ENCODE measurements around the gene CASR.

The CASR gene

DNA sequence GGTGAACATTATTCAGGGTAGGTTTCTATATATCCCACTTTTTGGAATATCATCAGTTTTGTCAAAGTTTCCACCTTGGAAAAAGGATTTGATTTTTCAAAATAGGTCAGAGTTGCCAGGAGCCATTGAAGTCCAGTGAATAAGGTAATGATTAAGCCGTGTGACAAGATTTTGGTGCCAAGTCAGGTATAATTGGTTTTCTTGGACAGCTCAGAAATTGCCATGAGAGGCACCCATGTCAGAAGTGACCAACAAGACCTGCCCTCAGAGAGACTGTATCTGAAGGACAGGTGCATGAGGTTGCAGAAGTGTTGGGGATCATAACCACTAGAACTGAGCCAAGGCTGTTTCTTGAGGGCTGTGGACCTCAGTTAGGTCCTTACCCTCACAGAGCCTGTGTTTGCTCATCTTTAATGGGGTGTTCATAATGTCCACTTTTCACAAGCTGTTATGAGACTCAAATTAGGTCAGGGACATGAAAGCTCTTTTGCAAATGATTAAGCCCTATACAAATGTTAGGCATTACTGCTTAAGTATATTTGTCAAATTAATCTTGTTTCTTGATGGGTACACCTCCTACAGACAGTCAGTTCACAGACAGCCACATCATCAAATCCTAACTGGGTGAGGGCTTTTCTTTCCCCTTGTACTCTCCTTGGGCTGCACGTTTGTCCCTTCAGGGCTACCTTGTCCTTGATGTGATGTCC is 32.3 kb downstream of the CASR start:
- TF ChIP-seq NFIC (IDR thresholded peaks at IDR 0.05) (no peak), EP300 (IDR thresholded peaks at IDR 0.05; ENCODE audit: borderline replicate concordance) (no peak), YY1 (IDR thresholded peaks at IDR 0.05; ENCODE audit: low read depth) (no peak), MAX (IDR thresholded peaks at IDR 0.05) (no peak), REST (IDR thresholded peaks at IDR 0.05; ENCODE audit: low read depth) (no peak), CREB1 (IDR thresholded peaks at IDR 0.05; ENCODE audit: low read depth) (no peak), FOXM1 (IDR thresholded peaks at IDR 0.05; ENCODE audit: borderline replicate concordance, low read depth) (no peak), TEAD4 (IDR thresholded peaks at IDR 0.05) (no peak), ZBTB7A (IDR thresholded peaks at IDR 0.05; ENCODE audit: low read depth) (no peak), TCF12 (IDR thresholded peaks at IDR 0.05; ENCODE audit: low read depth) (no peak), TAF1 (IDR thresholded peaks at IDR 0.05; ENCODE audit: low read depth) (no peak), EGR1 (IDR thresholded peaks at IDR 0.05) (no peak), CEBPB (IDR thresholded peaks at IDR 0.05) (no peak), RAD21 (IDR thresholded peaks at IDR 0.05; ENCODE audit: low read depth) (no peak)
- TF ChIP-seq, protein P1, sequence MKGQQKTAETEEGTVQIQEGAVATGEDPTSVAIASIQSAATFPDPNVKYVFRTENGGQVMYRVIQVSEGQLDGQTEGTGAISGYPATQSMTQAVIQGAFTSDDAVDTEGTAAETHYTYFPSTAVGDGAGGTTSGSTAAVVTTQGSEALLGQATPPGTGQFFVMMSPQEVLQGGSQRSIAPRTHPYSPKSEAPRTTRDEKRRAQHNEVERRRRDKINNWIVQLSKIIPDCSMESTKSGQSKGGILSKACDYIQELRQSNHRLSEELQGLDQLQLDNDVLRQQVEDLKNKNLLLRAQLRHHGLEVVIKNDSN (IDR thresholded peaks at IDR 0.05), result no peak

DNA sequence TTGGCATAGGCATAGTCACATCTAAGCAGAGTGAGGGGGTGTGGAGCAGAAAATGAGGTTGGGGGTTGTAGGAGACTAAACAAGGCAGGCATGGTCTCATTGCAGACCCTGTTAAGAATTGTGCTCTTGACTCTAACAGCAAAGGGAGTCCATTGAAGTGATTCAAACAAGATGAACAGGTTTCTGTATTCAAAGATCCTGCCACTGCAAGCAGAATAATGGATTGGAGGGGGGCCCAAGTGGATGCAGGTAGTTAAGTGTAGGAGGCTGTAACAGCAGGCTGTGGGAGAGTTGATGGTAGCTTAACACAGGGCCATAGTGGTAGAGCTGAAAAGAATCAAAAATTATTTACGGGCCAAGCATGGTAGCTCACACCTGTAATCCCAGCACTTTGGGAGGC is 34.4 kb downstream of the CASR start:
- TF ChIP-seq YY1 (IDR thresholded peaks at IDR 0.05; ENCODE audit: low read depth) (no peak), MAX (IDR thresholded peaks at IDR 0.05) (no peak), EGR1 (IDR thresholded peaks at IDR 0.05) (no peak), NFIC (IDR thresholded peaks at IDR 0.05) (no peak), RAD21 (IDR thresholded peaks at IDR 0.05; ENCODE audit: low read depth) (no peak), TAF1 (IDR thresholded peaks at IDR 0.05; ENCODE audit: low read depth) (no peak), EP300 (IDR thresholded peaks at IDR 0.05; ENCODE audit: borderline replicate concordance) (no peak), REST (IDR thresholded peaks at IDR 0.05; ENCODE audit: low read depth) (no peak), CEBPB (IDR thresholded peaks at IDR 0.05) (no peak)

GRCh38 chr3:122219242-122219872 is 35.9 kb downstream of the CASR start:
- TF ChIP-seq RAD21 (IDR thresholded peaks at IDR 0.05; ENCODE audit: low read depth) (no peak), TAF1 (IDR thresholded peaks at IDR 0.05; ENCODE audit: low read depth) (no peak), CREB1 (IDR thresholded peaks at IDR 0.05; ENCODE audit: low read depth) (no peak), EGR1 (IDR thresholded peaks at IDR 0.05) (no peak), CEBPB (IDR thresholded peaks at IDR 0.05) (no peak), ZBTB7A (IDR thresholded peaks at IDR 0.05; ENCODE audit: low read depth) (no peak), EP300 (IDR thresholded peaks at IDR 0.05; ENCODE audit: borderline replicate concordance) (no peak), TCF12 (IDR thresholded peaks at IDR 0.05; ENCODE audit: low read depth) (no peak), MAX (IDR thresholded peaks at IDR 0.05) (no peak), FOXM1 (IDR thresholded peaks at IDR 0.05; ENCODE audit: borderline replicate concordance, low read depth) (no peak), REST (IDR thresholded peaks at IDR 0.05; ENCODE audit: low read depth) (no peak), TEAD4 (IDR thresholded peaks at IDR 0.05) (no peak)

DNA sequence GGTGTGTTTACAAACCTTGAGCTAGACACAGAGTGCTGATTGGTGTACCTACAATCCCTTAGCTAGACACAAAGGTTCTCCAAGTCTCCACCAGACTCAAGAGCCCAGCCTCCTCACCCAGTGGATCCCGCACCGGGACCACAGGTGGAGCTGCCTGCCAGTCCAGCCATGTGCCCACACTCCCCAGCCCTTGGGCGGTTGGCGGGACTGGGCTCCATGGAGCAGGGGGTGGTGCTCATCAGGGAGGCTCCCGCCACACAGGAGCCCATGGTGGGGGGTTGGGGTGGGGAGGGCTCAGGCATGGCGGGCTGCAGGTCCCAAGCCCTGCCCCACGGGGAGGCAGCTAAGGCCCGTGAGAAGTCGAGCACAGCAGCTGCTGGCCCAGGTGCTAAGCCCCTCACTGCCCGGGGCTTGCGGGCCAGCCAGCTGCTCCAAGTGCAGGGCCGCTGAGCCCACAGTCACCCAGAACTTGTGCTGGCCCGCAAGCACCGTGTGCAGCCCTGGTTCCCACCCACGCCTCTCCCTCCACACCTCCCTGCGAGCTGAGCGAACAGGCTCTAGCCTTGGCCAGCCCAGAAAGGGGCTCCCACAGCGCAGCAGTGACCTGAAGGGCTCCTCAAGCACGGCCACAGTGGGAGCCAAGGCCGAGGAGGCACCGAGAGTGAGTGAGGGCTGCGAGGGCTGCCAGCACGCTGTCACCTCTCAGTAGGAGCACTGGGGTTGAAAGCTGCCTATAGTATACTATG is 43.7 kb downstream of the CASR start:
- TF ChIP-seq MAX (IDR thresholded peaks at IDR 0.05) (no peak), EGR1 (IDR thresholded peaks at IDR 0.05) (no peak), RAD21 (IDR thresholded peaks at IDR 0.05; ENCODE audit: low read depth) (no peak), ZBTB7A (IDR thresholded peaks at IDR 0.05; ENCODE audit: low read depth) (no peak), TAF1 (IDR thresholded peaks at IDR 0.05; ENCODE audit: low read depth) (no peak), NFIC (IDR thresholded peaks at IDR 0.05) (no peak), CEBPB (IDR thresholded peaks at IDR 0.05) (no peak), EP300 (IDR thresholded peaks at IDR 0.05; ENCODE audit: borderline replicate concordance) (no peak), YY1 (IDR thresholded peaks at IDR 0.05; ENCODE audit: low read depth) (no peak), TEAD4 (IDR thresholded peaks at IDR 0.05) (no peak), REST (IDR thresholded peaks at IDR 0.05; ENCODE audit: low read depth) (no peak), TCF12 (IDR thresholded peaks at IDR 0.05; ENCODE audit: low read depth) (no peak), FOXM1 (IDR thresholded peaks at IDR 0.05; ENCODE audit: borderline replicate concordance, low read depth) (no peak)
- TF ChIP-seq, protein P1 (IDR thresholded peaks at IDR 0.05), result no peak
